H9 (cell line): ENCODE results near the gene CRYGS. TPM values are rescaled to one million over a fixed set of nuclear protein-coding genes. Genes with fewer than 3 reads are reported as not detected.

ENCODE experiments used
- DNase-seq: peaks from one replicate; pipeline ENCODE4 v3.0.0-alpha.2; 2017
- H2AFZ ChIP-seq: one replicate; pipeline ENCODE4 v1.6.1; 2013; ENCODE audit warnings: mild to moderate bottlenecking, low read length, control low read depth, moderate library complexity
- H2AK5ac ChIP-seq: 2 replicates; pipeline ENCODE4 v1.6.1; 2013; ENCODE audit warnings: low read length, control low read depth, mixed read lengths; ENCODE audit not compliant: insufficient read length
- H2BK120ac ChIP-seq: one replicate; pipeline ENCODE4 v1.6.1; 2013; ENCODE audit warnings: low read depth, mild to moderate bottlenecking, low read length, control low read depth, inconsistent platforms; ENCODE audit not compliant: poor library complexity, severe bottlenecking
- H2BK12ac ChIP-seq: 2 replicates; pipeline ENCODE4 v1.6.1; 2013; ENCODE audit warnings: low read length, control low read depth, mixed read lengths, low read depth; ENCODE audit not compliant: insufficient read length
- H2BK15ac ChIP-seq: 2 replicates; pipeline ENCODE4 v1.6.1; 2013; ENCODE audit warnings: low read depth, low read length, control low read depth
- H2BK20ac ChIP-seq: one replicate; pipeline ENCODE4 v1.6.1; 2013; ENCODE audit warnings: low read depth, mild to moderate bottlenecking, low read length, control low read depth, inconsistent platforms; ENCODE audit not compliant: poor library complexity, severe bottlenecking
- H2BK5ac ChIP-seq: 2 replicates; pipeline ENCODE4 v1.6.1; 2013; ENCODE audit warnings: low read length, control low read depth, mixed read lengths; ENCODE audit not compliant: insufficient read length
- H3K14ac ChIP-seq: 2 replicates; pipeline ENCODE4 v1.6.1; 2013; ENCODE audit warnings: low read length, control low read depth; ENCODE audit not compliant: insufficient read depth
- H3K18ac ChIP-seq: 2 replicates; pipeline ENCODE4 v1.6.1; 2013; ENCODE audit warnings: low read depth, mild to moderate bottlenecking, mixed read lengths, low read length, control low read depth; ENCODE audit not compliant: insufficient read length
- H3K23ac ChIP-seq: 2 replicates; pipeline ENCODE4 v1.6.1; 2013; ENCODE audit warnings: low read length, control low read depth, mixed read lengths, low read depth; ENCODE audit not compliant: insufficient read length
- H3K23me2 ChIP-seq: 2 replicates; pipeline ENCODE4 v1.6.1; 2013; ENCODE audit warnings: low read depth, mild to moderate bottlenecking, mixed read lengths, low read length, control low read depth; ENCODE audit not compliant: insufficient read length, poor library complexity, severe bottlenecking
- H3K27ac ChIP-seq: 2 replicates; pipeline ENCODE4 v1.5.1; 2013; ENCODE audit warnings: low read length, control low read depth, mixed read lengths, low read depth; ENCODE audit not compliant: insufficient read length
- H3K27me3 ChIP-seq: 2 replicates; pipeline ENCODE4 v1.6.1; 2013; ENCODE audit warnings: low read length, control low read depth, inconsistent platforms; ENCODE audit not compliant: insufficient read depth
- H3K4ac ChIP-seq: 2 replicates; pipeline ENCODE4 v1.6.1; 2013; ENCODE audit warnings: low read depth, mild to moderate bottlenecking, control low read depth, inconsistent platforms, low read length, moderate library complexity
- H3K4me1 ChIP-seq: 2 replicates; pipeline ENCODE4 v1.6.1; 2013; ENCODE audit warnings: low read length, control low read depth, inconsistent platforms; ENCODE audit not compliant: insufficient read depth
- H3K4me2 ChIP-seq: 2 replicates; pipeline ENCODE4 v1.6.1; 2013; ENCODE audit warnings: low read length, control low read depth, mixed read lengths; ENCODE audit not compliant: insufficient read length, insufficient read depth
- H3K56ac ChIP-seq: 2 replicates; pipeline ENCODE4 v1.6.1; 2013; ENCODE audit warnings: low read depth, mild to moderate bottlenecking, mixed read lengths, low read length, control low read depth; ENCODE audit not compliant: insufficient read length
- H3K79me1 ChIP-seq: 2 replicates; pipeline ENCODE4 v1.6.1; 2013; ENCODE audit warnings: low read depth, mild to moderate bottlenecking, moderate library complexity, low read length, control low read depth, inconsistent platforms; ENCODE audit not compliant: insufficient read depth, poor library complexity, severe bottlenecking
- H3K79me2 ChIP-seq: 2 replicates; pipeline ENCODE4 v1.6.1; 2013; ENCODE audit warnings: low read length, control low read depth, inconsistent platforms; ENCODE audit not compliant: insufficient read depth
- H3K9ac ChIP-seq: 2 replicates; pipeline ENCODE4 v1.6.1; 2013; ENCODE audit warnings: low read length, control low read depth, mixed read lengths; ENCODE audit not compliant: insufficient read length; ENCODE audit errors: extremely low read depth
- H3K9me3 ChIP-seq: one replicate; pipeline ENCODE4 v1.6.1; 2013; ENCODE audit warnings: low read depth, low read length, inconsistent platforms; ENCODE audit not compliant: control insufficient read depth
- H3T11ph ChIP-seq: one replicate; pipeline ENCODE4 v1.6.1; 2013; ENCODE audit warnings: mild to moderate bottlenecking, low read length, control low read depth, inconsistent platforms
- H4K20me1 ChIP-seq: one replicate; pipeline ENCODE4 v1.6.1; 2013; ENCODE audit not compliant: control insufficient read depth, insufficient read length, insufficient read depth
- H4K5ac ChIP-seq: 2 replicates; pipeline ENCODE4 v1.6.1; 2013; ENCODE audit warnings: low read depth, mild to moderate bottlenecking, mixed read lengths, low read length, control low read depth; ENCODE audit not compliant: insufficient read length
- H4K8ac ChIP-seq: replicated peaks from 2 replicates; pipeline ENCODE4 v1.6.1; 2013; ENCODE audit warnings: low read length, control low read depth, mixed read lengths, low read depth; ENCODE audit not compliant: insufficient read length
- H4K91ac ChIP-seq: 2 replicates; pipeline ENCODE4 v1.6.1; 2013; ENCODE audit warnings: low read depth, mild to moderate bottlenecking, moderate library complexity, mixed read lengths, low read length, control low read depth; ENCODE audit not compliant: insufficient read length
- H3K27ac Mint-ChIP-seq, 3 experiments: 2 replicates in 2 of 3; 3 replicates in 1 of 3; pipeline ENCODE4 v1.8.0; 2020 to 2021; ENCODE audit warnings: mixed read lengths in 3 of 3, mild to moderate bottlenecking in 1 of 3, moderate library complexity in 1 of 3
- H3K27me3 Mint-ChIP-seq: 2 replicates; pipeline ENCODE4 v1.8.0; 2021; ENCODE audit warnings: low read depth, mild to moderate bottlenecking, moderate library complexity, mixed read lengths
- H3K36me3 Mint-ChIP-seq, 3 experiments: 2 replicates in 2 of 3; 3 replicates in 1 of 3; pipeline ENCODE4 v1.8.0; 2020 to 2021; ENCODE audit warnings: low read depth in 3 of 3, mixed read lengths in 3 of 3; ENCODE audit not compliant: insufficient read depth in 1 of 3
- H3K4me1 Mint-ChIP-seq, 2 experiments: 2 replicates each; pipeline ENCODE4 v1.8.0; 2020; ENCODE audit warnings: mixed read lengths in 2 of 2
- H3K4me3 Mint-ChIP-seq, 2 experiments: 2 replicates in 1 of 2; 3 replicates in 1 of 2; pipeline ENCODE4 v1.8.0; 2020 to 2021; ENCODE audit warnings: mild to moderate bottlenecking in 2 of 2, mixed read lengths in 2 of 2, moderate library complexity in 1 of 2
- H3K9me3 Mint-ChIP-seq, 2 experiments: 2 replicates in 1 of 2; 3 replicates in 1 of 2; pipeline ENCODE4 v1.8.0; 2020; ENCODE audit warnings: mild to moderate bottlenecking in 2 of 2, mixed read lengths in 2 of 2, moderate library complexity in 1 of 2
- CTCF ChIP-seq: fragments of 200-600 bp; sonication (generic); conservative IDR thresholded peaks from 3 replicates; pipeline ENCODE4 v1.8.0; 2021; ENCODE audit warnings: antibody characterized with exemption, mild to moderate bottlenecking
- WGBS: extraction: QIAGEN DNeasy Blood & Tissue Kit; methylation state at CpG from one replicate; pipeline ENCODE4 v1.1.7; 2013; ENCODE audit warnings: missing lambda C conversion rate, low lambda C conversion rate, mixed read lengths; ENCODE audit not compliant: insufficient read length; ENCODE audit errors: extremely low coverage; 5-methylcytosine and 5-hydroxymethylcytosine counted together
- total RNA-seq: library from RNA; stranded (reverse); gene quantifications from 2 replicates; pipeline ENCODE4 v1.2.1, GENCODE V29; 2021

CRYGS gene
- total RNA-seq, 1 experiment from 2014 or later, result 1.0 TPM

GRCh38 chr3:186583831-186584230 lies 39.7 kb upstream of the CRYGS start:
- no peaks in the 10 kb centered on the region for H3K4me1 ChIP-seq
- H2BK5ac ChIP-seq, result no peak overlapping the region
- H3K23me2 ChIP-seq, result no peaks in the 10 kb centered on the region
- Mint-ChIP-seq H3K9me3 (no peaks in the 10 kb centered on the region), H3K27ac (no peak overlapping the region), H3K4me3 (no peak overlapping the region), H3K27me3 (no peaks in the 10 kb centered on the region), H3K4me1 (no peaks in the 10 kb centered on the region), H3K36me3 (peaks cover 38 to 66% (median 63%) of the 10 kb centered on the region in 3 experiments; a peak in 6 of 7 replicates)
- no peaks in the 10 kb centered on the region for H3K27me3 ChIP-seq
- no peak overlapping the region for H4K8ac ChIP-seq
- H2AFZ ChIP-seq, result no peak overlapping the region
- H3T11ph ChIP-seq, result no peak overlapping the region
- H3K27ac ChIP-seq, result no peak overlapping the region
- H2BK15ac ChIP-seq, result no peak overlapping the region
- no peak overlapping the region for H2AK5ac ChIP-seq
- H3K56ac ChIP-seq, result no peak overlapping the region
- H2BK120ac ChIP-seq, result no peak overlapping the region
- H3K18ac ChIP-seq, result no peak overlapping the region
- no peak for DNase-seq
- no peaks in the 10 kb centered on the region for H3K9me3 ChIP-seq
- H4K20me1 ChIP-seq, result no peaks in the 10 kb centered on the region
- H3K4ac ChIP-seq, result no peak overlapping the region
- no CpG with 5 or more reads among the region's 5 CpGs for WGBS
- no peak overlapping the region for H2BK20ac ChIP-seq
- H3K23ac ChIP-seq, result no peak overlapping the region
- no peak overlapping the region for H4K5ac ChIP-seq
- no peak overlapping the region for H4K91ac ChIP-seq
- no peak overlapping the region for H2BK12ac ChIP-seq
- H3K9ac ChIP-seq, result no peak overlapping the region
- H3K79me1 ChIP-seq, result no peaks in the 10 kb centered on the region
- no peak for TF ChIP-seq CTCF
- no peaks in the 10 kb centered on the region for H3K79me2 ChIP-seq
- no peak overlapping the region for H3K14ac ChIP-seq
- H3K4me2 ChIP-seq, result no peak overlapping the region
